ENCODE data around the gene VEGFA.

VEGFA gene

DNA sequence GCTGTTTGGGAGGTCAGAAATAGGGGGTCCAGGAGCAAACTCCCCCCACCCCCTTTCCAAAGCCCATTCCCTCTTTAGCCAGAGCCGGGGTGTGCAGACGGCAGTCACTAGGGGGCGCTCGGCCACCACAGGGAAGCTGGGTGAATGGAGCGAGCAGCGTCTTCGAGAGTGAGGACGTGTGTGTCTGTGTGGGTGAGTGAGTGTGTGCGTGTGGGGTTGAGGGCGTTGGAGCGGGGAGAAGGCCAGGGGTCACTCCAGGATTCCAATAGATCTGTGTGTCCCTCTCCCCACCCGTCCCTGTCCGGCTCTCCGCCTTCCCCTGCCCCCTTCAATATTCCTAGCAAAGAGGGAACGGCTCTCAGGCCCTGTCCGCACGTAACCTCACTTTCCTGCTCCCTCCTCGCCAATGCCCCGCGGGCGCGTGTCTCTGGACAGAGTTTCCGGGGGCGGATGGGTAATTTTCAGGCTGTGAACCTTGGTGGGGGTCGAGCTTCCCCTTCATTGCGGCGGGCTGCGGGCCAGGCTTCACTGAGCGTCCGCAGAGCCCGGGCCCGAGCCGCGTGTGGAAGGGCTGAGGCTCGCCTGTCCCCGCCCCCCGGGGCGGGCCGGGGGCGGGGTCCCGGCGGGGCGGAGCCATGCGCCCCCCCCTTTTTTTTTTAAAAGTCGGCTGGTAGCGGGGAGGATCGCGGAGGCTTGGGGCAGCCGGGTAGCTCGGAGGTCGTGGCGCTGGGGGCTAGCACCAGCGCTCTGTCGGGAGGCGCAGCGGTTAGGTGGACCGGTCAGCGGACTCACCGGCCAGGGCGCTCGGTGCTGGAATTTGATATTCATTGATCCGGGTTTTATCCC is at the start of gene VEGFA:
TSS of gene VEGFA (plus strand) at position 686 of the 846 bp plus-strand sequence.
- DNase-seq, result peak; percentile 92

DNA sequence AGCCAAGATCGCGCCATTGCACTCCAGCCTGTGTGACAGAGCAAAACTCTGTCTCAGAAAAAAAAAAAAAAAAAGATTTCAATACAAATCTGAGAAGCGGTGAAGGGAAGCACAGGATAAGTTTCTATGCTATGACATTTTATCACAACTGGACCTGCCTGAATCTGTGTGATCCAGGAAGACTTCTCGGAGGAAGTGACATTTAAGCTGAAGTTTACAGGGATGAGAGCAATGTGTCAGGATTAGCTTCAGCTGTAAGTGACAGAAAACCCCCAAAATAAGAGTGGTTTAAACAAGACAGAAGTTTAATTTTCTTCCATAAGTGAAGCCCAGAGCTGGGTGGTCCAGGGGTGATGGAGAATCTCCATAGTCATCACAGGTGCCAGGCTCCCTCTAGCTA is 49.0 kb upstream of the VEGFA start:
- DNase-seq, result no peak

GRCh38 chr6:43722920-43723545 is 47.0 kb upstream of the VEGFA start:
- DNase-seq, result no peak

DNA sequence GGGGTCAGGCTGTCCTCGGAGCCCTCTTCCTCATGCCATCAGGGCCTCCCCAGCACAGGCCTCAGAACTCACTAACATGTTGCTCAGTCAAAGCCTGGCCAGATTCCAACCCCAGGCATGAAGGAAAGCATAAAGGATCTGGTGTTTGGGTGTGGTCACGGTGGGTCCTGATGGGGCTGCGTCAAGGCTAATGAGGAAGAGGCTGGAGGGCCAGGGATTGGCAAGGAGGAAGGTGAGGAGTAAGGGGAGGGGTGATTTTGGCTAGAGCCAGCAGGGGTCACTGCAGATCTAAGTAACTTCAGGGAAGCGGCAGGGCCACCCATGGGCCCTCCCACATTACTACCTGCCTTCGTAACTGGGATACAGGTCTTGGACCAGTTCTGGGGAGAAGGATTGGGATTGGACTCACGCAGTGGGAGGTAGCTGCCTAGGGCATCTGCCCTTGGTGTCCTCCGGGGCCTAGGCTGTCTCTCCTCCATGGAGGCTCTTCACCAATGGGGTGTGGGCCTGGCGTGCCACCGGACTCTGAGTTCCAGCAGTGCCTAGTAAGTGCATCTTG is 46.2 kb upstream of the VEGFA start:
- DNase-seq, result peak; percentile 83

GRCh38 chr6:43724354-43724753 is 45.7 kb upstream of the VEGFA start:
- DNase-seq, result no peak

- peak; percentile 86 for DNase-seq
Measured at GRCh38 chr6:43724914-43725642, 44.9 kb upstream of the VEGFA start.

- no peak for DNase-seq
Measured at GRCh38 chr6:43725643-43726580, 44.1 kb upstream of the VEGFA start.

DNA sequence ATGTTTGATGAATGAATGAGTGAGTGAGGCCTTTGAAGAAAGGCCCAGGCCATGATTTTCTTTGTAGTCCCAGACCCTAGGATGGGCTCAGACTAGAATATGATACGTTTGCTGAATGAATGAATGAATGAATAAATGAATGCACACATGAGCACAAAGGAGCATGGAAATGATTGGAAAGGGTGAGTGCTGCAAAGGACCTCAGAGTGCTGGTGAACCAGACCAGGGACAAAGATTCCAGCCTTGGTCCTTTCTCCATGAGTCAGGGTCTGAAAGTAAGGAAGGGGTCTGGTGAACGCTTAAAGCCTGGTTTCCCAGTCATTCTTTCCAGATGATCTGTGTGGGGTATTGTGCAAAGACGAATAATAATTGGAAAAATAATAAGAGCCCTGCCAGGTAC is 42.4 kb upstream of the VEGFA start:
- DNase-seq, result no peak

GRCh38 chr6:43728586-43728985 is 41.4 kb upstream of the VEGFA start:
- DNase-seq, result no peak

- DNase-seq, result no peak
Measured at GRCh38 chr6:43729537-43729936, 40.5 kb upstream of the VEGFA start.

- DNase-seq, result no peak
Measured at GRCh38 chr6:43730634-43731033, 39.4 kb upstream of the VEGFA start.

DNA sequence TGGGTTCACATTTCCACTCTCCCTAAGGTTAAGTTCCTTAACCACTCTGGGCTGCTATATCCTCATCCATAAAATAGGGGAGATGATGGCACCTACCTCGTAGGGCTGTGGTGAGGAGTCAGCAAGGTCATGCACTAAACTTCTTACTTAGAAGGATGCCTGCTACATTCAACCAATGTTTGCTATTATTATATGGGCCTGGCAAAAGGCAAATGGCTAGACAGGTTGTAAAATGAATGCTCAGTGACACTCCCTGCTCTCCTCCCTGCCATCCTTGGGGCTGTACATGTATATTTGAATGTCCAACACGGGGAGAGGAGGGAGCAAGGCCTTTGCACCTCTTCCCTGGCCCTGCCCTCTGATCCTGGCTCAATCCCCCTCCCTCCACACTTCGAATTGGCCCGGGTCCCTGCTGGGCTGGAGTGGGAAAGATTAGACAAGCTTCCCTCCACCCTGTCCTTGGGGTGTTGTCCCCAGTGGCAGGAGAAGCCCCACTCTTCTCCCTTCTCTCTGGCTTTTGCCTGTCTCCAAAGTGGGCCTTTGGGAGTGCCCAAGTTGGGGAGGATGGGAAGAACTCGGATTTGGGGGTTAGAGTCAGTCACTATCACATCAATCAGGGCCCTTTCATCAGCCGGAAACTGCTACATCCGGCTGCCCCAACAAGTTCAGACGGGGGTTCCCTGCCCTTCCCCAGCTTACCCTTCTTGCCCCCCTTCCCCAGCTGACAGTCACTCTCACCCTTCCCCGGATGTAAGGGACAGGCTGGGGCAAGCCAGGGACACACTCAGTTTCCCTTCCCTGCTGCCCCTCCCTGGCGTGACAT is 36.3 kb upstream of the VEGFA start:
- DNase-seq, result peak; percentile 43

GRCh38 chr6:43734294-43734665 is 35.7 kb upstream of the VEGFA start:
- DNase-seq, result no peak

GRCh38 chr6:43735642-43736199 is 34.3 kb upstream of the VEGFA start:
- DNase-seq, result no peak

DNA sequence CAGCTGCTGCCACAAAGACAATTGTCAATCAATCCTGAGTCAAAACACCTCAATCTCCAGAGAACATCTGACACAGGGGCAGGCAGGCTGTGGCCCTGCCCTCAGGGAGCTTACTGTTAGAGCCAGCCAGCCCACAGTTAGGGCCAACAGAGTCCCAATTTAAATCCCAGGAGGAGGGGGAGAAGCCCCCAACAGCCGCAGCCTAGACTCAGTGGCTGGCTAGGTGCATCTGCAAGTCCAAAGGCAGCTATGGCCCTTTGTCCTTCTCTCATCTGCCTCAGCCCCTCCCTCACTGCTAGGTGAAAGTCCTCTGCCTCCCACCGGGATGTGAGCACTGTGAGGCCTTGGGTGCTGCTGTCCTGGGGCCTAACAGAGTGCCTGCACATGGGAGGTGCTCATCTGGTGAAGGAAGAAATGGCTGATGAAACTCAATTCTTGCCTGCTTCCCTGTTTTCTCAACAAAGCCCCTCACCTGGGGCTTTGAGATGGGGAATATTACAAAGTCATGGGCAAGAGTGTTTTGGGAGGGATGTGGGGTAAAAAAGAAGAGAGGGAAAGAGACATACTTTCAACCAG is 33.7 kb upstream of the VEGFA start:
- no peak for DNase-seq

DNA sequence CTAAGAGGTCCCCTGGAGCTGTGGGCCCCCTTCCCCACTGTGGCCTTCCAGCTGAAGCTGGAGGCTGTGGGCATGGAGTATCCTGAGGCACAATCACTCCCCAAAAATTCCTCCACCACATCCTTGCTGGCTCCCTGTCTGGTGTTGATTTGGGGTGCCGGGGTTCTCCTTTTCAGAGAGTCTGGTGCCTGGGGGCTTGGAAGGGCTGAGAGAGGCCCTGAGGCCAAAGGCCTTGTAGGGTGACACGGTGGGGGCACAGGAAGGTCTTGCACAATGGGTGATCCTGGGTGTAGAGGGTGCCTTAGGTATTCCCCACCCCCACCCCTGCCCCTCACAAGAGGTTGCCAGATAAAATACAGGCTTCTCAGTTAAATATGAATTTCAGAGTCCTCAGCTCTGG is 33.2 kb upstream of the VEGFA start:
- DNase-seq, result no peak

DNA sequence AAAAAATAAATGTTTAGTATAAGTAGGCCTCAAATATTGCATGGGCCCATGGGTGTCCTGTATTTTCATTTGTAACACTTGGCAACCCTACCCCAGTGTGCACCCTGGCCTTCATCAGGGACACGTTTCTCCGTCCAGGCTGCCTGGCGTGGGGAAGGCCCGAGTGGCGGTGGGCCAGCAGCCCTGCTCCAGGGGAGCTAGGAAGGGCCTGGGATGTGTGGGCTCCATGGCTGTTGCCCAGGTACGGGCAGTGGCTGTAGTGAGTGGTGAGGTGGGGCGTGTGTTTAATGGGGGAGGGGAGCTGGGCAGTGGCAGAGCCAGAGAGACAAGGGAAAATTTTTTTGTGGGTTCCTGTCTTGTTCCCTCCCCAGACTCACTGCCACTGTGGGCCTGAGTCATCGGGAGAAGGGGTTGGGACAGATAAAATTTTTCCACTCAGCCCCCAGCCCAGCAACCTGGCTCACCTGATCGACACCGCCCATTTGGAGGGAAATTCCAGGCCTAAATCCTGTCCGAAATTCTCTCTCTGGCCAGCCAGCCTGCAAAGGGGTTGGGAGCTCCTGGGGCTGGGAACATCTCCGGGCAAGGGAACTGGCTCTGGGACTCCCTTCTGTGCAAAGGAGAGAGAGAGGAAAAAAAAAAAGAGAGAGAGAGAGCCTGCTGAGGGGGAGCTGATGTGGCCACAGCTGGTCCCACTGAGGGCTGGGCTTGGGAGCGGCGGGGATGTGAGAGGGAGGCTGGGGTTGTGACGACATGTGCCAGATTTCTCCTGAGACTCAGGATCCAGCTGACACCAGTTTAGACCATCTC is 32.5 kb upstream of the VEGFA start:
- DNase-seq, result no peak

- no peak for DNase-seq
Measured at GRCh38 chr6:43738267-43738676, 31.7 kb upstream of the VEGFA start.

GRCh38 chr6:43738877-43739641 is 31.0 kb upstream of the VEGFA start:
- no peak for DNase-seq
